Measurements from ENCODE around the gene MYH11. TPM values are rescaled to one million over a fixed set of nuclear protein-coding genes. Genes with fewer than 3 reads are reported as not detected.
A peak's percentile ranks its signal among the peaks of the same experiment; 100 is the strongest.
"Not testable (repeated sequence)": the region's sequence is repeated elsewhere in the genome, so short reads cannot be mapped to it uniquely, and the experiment has no call there.

MYH11 gene
- total RNA-seq, 1 experiment from 2014 or later, result not detected

GRCh38 chr16:15701367-15701766, 155.5 kb downstream of the MYH11 start:
- intact Hi-C loops (cut with micrococcal nuclease; ENCODE audit: unreplicated experiment), result no loop called here
- POLR2A ChIA-PET (ENCODE audit: low non-redundant PET), result no interaction called here
- H3K27me3 ChIP-seq (replicated peaks; ENCODE audit: insufficient read depth, low read depth, low read length, poor library complexity), result no peaks in the 10 kb centered on the region
- no peaks in the 10 kb centered on the region for H3K9me3 ChIP-seq (ENCODE audit: low read depth, low read length, poor library complexity, severe bottlenecking)
- DNase-seq (ENCODE audit: low spot score), result no peak
- BruUV-seq (replicated peaks), result TSS peak; percentile 30
- peaks cover 57% of the 10 kb centered on the region for H3K36me3 ChIP-seq (ENCODE audit: insufficient read depth, low read length, poor library complexity, severe bottlenecking)
- CTCF ChIA-PET, result no interaction called here
- H3K4me1 ChIP-seq (ENCODE audit: insufficient read depth, low read length, poor library complexity, severe bottlenecking), result no peaks in the 10 kb centered on the region
- no peak overlapping the region for H3K27ac ChIP-seq (ENCODE audit: low read depth, low read length, poor library complexity, severe bottlenecking)
- no peak overlapping the region for H3K4me3 ChIP-seq (ENCODE audit: low read depth, low read length, poor library complexity, severe bottlenecking)
- no peak for TF ChIP-seq EZH2 (IDR thresholded peaks at IDR 0.05; ENCODE audit: borderline replicate concordance, low read depth, low read length, poor library complexity, severe bottlenecking)
- TF ChIP-seq, protein P1, sequence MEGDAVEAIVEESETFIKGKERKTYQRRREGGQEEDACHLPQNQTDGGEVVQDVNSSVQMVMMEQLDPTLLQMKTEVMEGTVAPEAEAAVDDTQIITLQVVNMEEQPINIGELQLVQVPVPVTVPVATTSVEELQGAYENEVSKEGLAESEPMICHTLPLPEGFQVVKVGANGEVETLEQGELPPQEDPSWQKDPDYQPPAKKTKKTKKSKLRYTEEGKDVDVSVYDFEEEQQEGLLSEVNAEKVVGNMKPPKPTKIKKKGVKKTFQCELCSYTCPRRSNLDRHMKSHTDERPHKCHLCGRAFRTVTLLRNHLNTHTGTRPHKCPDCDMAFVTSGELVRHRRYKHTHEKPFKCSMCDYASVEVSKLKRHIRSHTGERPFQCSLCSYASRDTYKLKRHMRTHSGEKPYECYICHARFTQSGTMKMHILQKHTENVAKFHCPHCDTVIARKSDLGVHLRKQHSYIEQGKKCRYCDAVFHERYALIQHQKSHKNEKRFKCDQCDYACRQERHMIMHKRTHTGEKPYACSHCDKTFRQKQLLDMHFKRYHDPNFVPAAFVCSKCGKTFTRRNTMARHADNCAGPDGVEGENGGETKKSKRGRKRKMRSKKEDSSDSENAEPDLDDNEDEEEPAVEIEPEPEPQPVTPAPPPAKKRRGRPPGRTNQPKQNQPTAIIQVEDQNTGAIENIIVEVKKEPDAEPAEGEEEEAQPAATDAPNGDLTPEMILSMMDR (conservative IDR thresholded peaks at IDR 0.05; ENCODE audit: low read depth, low read length), result no peak

DNA sequence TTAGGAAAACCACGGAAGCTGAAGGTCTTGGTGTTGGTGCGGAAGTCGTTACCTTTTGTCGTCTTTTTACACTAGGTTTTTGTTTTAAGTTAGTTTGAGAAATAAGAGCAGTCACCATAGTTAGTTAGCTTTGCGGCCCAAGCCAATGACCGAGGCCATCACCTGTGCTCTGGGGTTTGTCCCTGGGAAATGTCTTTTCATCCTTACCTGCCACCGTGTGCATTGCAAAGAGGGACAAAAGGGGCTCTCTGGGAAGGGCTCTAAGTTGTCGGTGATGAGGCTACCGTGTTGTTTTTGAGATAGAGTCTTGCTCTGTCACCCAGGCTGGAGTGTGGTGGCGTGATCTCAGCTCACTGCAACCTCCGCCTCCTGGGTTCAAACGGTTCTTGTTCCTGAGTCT, 157.0 kb downstream of the MYH11 start:
- POLR2A ChIA-PET (ENCODE audit: low non-redundant PET), result no interaction called here
- no TSS peak for BruUV-seq (replicated peaks)
- peaks cover 71% of the 10 kb centered on the region for H3K36me3 ChIP-seq (ENCODE audit: insufficient read depth, low read length, poor library complexity, severe bottlenecking)

GRCh38 chr16:15694499-15694898, 162.3 kb downstream of the MYH11 start:
- no peaks in the 10 kb centered on the region for H3K4me1 ChIP-seq (ENCODE audit: insufficient read depth, low read length, poor library complexity, severe bottlenecking)
- BruUV-seq (replicated peaks), result no TSS peak
- peaks cover 87% of the 10 kb centered on the region for H3K36me3 ChIP-seq (ENCODE audit: insufficient read depth, low read length, poor library complexity, severe bottlenecking)
- no peaks in the 10 kb centered on the region for H3K27me3 ChIP-seq (replicated peaks; ENCODE audit: insufficient read depth, low read depth, low read length, poor library complexity)
- intact Hi-C loops (cut with micrococcal nuclease; ENCODE audit: unreplicated experiment), result no loop called here
- no peak overlapping the region for H3K27ac ChIP-seq (ENCODE audit: low read depth, low read length, poor library complexity, severe bottlenecking)
- ChIA-PET CTCF (no interaction called here), POLR2A (ENCODE audit: low non-redundant PET) (no interaction called here)
- no peak for TF ChIP-seq EZH2 (IDR thresholded peaks at IDR 0.05; ENCODE audit: borderline replicate concordance, low read depth, low read length, poor library complexity, severe bottlenecking)
- TF ChIP-seq, protein P1 (conservative IDR thresholded peaks at IDR 0.05; ENCODE audit: low read depth, low read length), result no peak
- DNase-seq (ENCODE audit: low spot score), result no peak
- no peak overlapping the region for H3K4me3 ChIP-seq (ENCODE audit: low read depth, low read length, poor library complexity, severe bottlenecking)
- H3K9me3 ChIP-seq (ENCODE audit: low read depth, low read length, poor library complexity, severe bottlenecking), result no peaks in the 10 kb centered on the region

More for the DNA sequence above, 157.0 kb downstream of the MYH11 start:
- Histone ChIP-seq H3K4me3 (ENCODE audit: low read depth, low read length, poor library complexity, severe bottlenecking) (no peak overlapping the region), H3K27me3 (replicated peaks; ENCODE audit: insufficient read depth, low read depth, low read length, poor library complexity) (no peaks in the 10 kb centered on the region), H3K9me3 (ENCODE audit: low read depth, low read length, poor library complexity, severe bottlenecking) (no peaks in the 10 kb centered on the region), H3K27ac (ENCODE audit: low read depth, low read length, poor library complexity, severe bottlenecking) (no peak overlapping the region), H3K4me1 (ENCODE audit: insufficient read depth, low read length, poor library complexity, severe bottlenecking) (no peaks in the 10 kb centered on the region)
- CTCF ChIA-PET, result no interaction called here
- no peak for DNase-seq (ENCODE audit: low spot score)
- intact Hi-C loops (cut with micrococcal nuclease; ENCODE audit: unreplicated experiment), result no loop called here
- TF ChIP-seq EZH2 (IDR thresholded peaks at IDR 0.05; ENCODE audit: borderline replicate concordance, low read depth, low read length, poor library complexity, severe bottlenecking), result no peak
- TF ChIP-seq, protein P1 (conservative IDR thresholded peaks at IDR 0.05; ENCODE audit: low read depth, low read length), result no peak

DNA sequence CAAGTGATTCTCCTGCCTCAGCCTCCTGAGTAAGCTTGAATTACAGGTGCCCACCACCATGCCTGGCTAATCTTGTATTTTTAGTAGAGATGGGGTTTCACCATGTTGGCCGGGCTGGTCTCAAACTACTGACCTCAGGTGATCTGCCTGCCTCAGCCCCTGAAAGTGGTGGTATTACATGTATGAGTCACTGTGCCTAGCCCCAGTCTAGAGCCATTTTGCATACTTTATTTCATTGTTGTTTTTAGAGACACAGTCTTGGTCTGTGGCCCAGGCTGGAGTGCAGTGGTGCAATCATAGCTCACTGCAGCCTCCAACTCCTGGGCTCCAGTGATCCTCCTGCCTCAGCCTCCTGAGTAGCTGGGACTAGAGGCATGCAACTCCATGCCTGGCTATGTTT, 164.3 kb downstream of the MYH11 start:
- BruUV-seq (replicated peaks); H3K27ac ChIP-seq (ENCODE audit: low read depth, low read length, poor library complexity, severe bottlenecking); DNase-seq (ENCODE audit: low spot score); H3K27me3 ChIP-seq (replicated peaks; ENCODE audit: insufficient read depth, low read depth, low read length, poor library complexity); H3K4me1 ChIP-seq (ENCODE audit: insufficient read depth, low read length, poor library complexity, severe bottlenecking); CTCF ChIA-PET; H3K4me3 ChIP-seq (ENCODE audit: low read depth, low read length, poor library complexity, severe bottlenecking); intact Hi-C loops (cut with micrococcal nuclease; ENCODE audit: unreplicated experiment); H3K9me3 ChIP-seq (ENCODE audit: low read depth, low read length, poor library complexity, severe bottlenecking): not testable (repeated sequence)
- H3K36me3 ChIP-seq (ENCODE audit: insufficient read depth, low read length, poor library complexity, severe bottlenecking), result peaks cover 85% of the 10 kb centered on the region
- POLR2A ChIA-PET (ENCODE audit: low non-redundant PET), result interaction anchor here (0.5 kb wide), 1 partner anchor 10 kb away, joined by 3 read pairs; no protein-coding TSS in a partner anchor

All from A673 (cell line).